ENCODE results near the gene MRPL12.

The MRPL12 gene

DNA sequence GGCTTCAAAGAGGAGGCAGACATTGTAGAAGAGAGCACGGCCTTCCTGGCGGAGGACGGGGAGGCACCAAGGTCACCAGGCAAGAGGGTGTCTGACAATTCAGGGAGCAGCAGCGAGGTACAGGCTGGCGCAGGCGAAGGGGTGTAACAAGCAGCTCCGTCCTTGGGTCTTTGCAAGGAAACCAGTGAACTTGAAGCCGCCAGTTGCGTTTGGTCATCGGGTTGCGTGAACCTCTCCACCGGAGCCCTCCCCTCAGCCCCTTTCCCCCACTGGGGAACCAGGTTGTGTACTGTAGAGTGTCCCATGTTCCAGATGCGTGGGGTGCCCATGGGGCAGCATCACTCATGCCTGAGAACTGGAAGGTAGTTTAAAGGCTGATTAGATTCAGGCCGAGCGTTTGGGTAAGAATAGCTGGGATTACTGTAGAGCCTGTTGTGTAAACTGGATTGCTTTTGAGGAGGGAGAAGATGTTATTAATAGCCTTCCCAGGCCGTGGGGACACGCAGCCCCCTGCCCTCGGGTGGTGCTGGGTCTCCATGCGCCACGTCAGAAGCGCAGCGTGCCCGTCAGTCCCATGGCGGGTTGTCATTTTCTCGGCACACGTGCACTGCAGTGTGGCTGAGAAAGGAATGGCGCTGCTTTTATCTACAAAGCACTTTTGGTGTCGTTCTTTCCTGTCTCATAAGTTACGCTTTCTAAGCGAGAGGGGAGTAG is 2.5 kb downstream of the MRPL12 start:
- H3K27ac ChIP-seq, result no peak overlapping the region
- H3K27me3 ChIP-seq (ENCODE audit: insufficient read depth, low read depth, severe bottlenecking), result no peaks in the 10 kb centered on the region
- no peak for DNase-seq
- no peaks in the 10 kb centered on the region for H3K9me3 ChIP-seq (ENCODE audit: severe bottlenecking)
- TF ChIP-seq, protein P1, sequence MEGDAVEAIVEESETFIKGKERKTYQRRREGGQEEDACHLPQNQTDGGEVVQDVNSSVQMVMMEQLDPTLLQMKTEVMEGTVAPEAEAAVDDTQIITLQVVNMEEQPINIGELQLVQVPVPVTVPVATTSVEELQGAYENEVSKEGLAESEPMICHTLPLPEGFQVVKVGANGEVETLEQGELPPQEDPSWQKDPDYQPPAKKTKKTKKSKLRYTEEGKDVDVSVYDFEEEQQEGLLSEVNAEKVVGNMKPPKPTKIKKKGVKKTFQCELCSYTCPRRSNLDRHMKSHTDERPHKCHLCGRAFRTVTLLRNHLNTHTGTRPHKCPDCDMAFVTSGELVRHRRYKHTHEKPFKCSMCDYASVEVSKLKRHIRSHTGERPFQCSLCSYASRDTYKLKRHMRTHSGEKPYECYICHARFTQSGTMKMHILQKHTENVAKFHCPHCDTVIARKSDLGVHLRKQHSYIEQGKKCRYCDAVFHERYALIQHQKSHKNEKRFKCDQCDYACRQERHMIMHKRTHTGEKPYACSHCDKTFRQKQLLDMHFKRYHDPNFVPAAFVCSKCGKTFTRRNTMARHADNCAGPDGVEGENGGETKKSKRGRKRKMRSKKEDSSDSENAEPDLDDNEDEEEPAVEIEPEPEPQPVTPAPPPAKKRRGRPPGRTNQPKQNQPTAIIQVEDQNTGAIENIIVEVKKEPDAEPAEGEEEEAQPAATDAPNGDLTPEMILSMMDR (IDR thresholded peaks at IDR 0.05; ENCODE audit: low read depth, low read length), result no peak
- no peak overlapping the region for H3K4me3 ChIP-seq (ENCODE audit: low read depth, low read length)
- H3K36me3 ChIP-seq, result peaks cover 81% of the 10 kb centered on the region

DNA sequence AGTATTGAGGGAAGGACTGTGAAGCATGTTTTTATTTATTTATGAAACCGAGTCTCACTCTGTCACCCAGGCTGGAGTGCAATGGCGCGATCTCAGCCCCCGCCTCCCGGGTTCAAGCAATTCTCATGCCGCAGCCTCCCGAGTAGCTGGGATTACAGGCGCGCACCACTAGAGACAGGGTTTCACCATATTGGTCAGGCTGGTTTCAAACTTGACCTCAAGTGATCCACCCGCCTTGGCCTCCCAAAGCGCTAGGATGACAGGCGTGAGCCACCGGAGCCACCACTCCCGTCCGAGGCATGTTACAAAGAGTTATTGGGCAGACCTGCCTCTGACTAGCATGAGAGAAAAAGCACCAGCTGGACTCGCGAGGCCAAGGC is 3.1 kb downstream of the MRPL12 start:
- Histone ChIP-seq H3K9me3 (ENCODE audit: severe bottlenecking) (no peaks in the 10 kb centered on the region), H3K36me3 (peaks cover 76% of the 10 kb centered on the region), H3K27me3 (ENCODE audit: insufficient read depth, low read depth, severe bottlenecking) (no peaks in the 10 kb centered on the region), H3K4me3 (ENCODE audit: low read depth, low read length) (no peak overlapping the region), H3K27ac (no peak overlapping the region)
- no peak for DNase-seq
- TF ChIP-seq, protein P1 (IDR thresholded peaks at IDR 0.05; ENCODE audit: low read depth, low read length), result no peak

DNA sequence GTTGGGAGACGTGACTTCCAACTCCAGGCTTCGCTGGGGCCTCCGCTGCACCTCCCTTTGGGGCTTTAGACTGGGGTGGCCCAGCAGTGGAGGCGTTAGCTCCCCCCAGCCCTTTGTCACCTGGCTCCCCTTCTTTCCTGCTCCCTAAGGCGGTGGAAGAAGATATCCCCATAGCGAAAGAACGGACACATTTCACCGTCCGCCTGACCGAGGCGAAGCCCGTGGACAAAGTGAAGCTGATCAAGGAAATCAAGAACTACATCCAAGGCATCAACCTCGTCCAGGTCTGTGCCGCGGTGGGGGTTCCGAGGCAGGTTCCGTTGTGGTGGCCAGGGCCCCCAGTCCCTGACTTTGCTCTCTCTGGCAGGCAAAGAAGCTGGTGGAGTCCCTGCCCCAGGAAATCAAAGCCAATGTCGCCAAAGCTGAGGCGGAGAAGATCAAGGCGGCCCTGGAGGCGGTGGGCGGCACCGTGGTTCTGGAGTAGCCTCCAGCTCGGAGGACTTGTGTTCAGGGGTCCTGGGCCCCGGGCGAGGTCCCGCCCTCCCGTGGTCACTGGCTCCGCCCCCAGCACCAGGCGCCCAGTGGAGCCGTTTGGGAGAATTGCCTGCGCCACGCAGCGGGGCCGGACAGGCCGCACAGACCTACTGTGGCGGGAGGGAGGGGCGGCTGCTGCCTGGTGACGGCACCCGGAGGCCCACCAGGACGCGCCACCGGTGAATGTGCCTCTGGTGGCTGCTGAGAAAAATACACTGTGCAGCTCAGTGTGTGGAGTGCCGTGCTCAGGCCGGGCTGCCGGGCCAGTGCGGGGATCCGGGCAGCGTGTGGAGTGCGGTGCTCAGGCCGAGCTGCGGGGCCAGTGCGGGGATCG is 3.8 kb downstream of the MRPL12 start:
- Histone ChIP-seq H3K27ac (no peak overlapping the region), H3K36me3 (peaks cover 68% of the 10 kb centered on the region), H3K9me3 (ENCODE audit: severe bottlenecking) (no peaks in the 10 kb centered on the region), H3K4me3 (ENCODE audit: low read depth, low read length) (no peak overlapping the region), H3K27me3 (ENCODE audit: insufficient read depth, low read depth, severe bottlenecking) (no peaks in the 10 kb centered on the region)
- no peak for DNase-seq
- TF ChIP-seq, protein P1 (IDR thresholded peaks at IDR 0.05; ENCODE audit: low read depth, low read length), result peak; percentile 13; the same call in 1 of the 2 replicates

DNA sequence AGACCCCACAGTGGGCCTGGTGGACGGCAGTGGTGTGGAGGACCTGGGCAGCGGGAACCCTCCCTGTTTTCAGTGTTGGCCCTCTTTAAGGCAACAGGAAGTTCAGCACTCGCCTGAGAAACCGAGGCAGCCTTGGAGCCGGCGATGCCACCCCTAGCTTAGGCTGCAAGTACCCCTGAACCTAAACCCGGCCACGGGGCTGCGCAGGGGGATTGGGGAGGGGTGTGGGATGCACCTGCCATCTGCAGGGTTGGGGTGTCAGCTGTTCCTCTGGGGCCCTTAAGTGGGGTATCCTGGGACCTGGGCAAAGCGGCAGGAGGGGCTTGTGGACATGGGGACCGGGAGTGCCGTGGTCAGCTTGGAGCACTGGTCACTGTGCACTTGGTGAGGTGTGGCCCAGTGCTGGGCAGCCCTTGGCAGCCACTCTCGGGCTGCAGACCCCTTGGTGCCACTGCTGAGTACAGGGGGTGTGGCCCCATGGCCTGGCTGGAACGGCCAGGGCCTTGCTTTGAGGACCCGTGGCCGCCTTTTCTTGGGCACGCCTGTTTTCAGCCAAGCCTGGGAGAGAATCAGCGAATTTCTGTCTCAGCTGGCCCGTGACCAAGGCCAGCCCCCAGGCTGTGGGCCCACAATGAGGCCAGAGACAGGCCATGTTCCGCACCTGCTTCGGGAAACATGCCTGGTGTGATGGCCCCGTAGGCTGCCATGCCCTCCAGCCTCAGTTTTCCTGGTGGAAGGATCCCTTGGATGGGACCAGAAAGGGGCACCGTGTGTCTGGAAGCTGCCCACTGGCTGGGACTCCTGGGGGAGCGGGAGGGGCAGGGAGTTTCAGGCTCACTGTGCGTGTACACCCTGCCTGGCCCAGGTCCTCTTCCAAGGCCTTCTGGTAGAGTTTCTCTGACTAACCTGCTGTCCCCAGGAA is 4.8 kb downstream of the MRPL12 start:
- TF ChIP-seq, protein P1 (IDR thresholded peaks at IDR 0.05; ENCODE audit: low read depth, low read length), result no peak
- no peak overlapping the region for H3K27ac ChIP-seq

DNA sequence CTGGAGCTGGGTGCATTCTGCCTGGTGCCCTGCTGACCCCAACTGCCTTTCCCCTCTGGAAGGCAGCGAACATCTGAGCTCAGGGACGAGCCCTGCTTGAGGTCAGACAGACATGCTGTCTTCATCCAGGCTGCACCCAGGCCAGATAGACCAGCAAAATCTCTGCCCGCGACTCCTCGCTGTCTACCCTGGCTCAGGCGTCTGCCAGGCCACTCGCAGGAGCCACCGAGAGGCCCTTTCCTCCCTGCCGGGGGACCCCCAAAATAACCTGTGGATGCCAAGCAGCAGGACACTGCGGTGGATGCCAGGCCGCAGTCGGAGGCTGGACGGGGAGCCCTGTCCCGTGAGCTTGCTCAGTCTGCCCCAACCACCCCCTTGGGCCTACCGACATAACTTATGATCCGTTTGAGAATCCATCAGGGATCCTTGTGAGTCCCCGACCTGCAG is 5.6 kb downstream of the MRPL12 start:
- TF ChIP-seq, protein P1 (IDR thresholded peaks at IDR 0.05; ENCODE audit: low read depth, low read length), result no peak
- Histone ChIP-seq H3K9me3 (ENCODE audit: severe bottlenecking) (no peaks in the 10 kb centered on the region), H3K36me3 (peaks cover 58% of the 10 kb centered on the region), H3K27ac (no peak overlapping the region), H3K4me3 (ENCODE audit: low read depth, low read length) (no peak overlapping the region), H3K27me3 (ENCODE audit: insufficient read depth, low read depth, severe bottlenecking) (no peaks in the 10 kb centered on the region)
- DNase-seq, result no peak

More for the DNA sequence above, 4.8 kb downstream of the MRPL12 start:
- Histone ChIP-seq H3K4me3 (ENCODE audit: low read depth, low read length) (no peak overlapping the region), H3K9me3 (ENCODE audit: severe bottlenecking) (no peaks in the 10 kb centered on the region), H3K36me3 (peaks cover 63% of the 10 kb centered on the region), H3K27me3 (ENCODE audit: insufficient read depth, low read depth, severe bottlenecking) (no peaks in the 10 kb centered on the region)
- no peak for DNase-seq

Data from WERI-Rb-1 (cell line).